Testis (tissue), 3 donors: ENCODE measurements around the gene STK24. TPM values are rescaled to one million over a fixed set of nuclear protein-coding genes. Genes with fewer than 3 reads are reported as not detected.
A peak's percentile ranks its signal among the peaks of the same experiment; 100 is the strongest.

ENCODE experiments used
- DNase-seq: peaks from one replicate; pipeline ENCODE4 v3.0.0-alpha.2; 2019
- H3K27ac ChIP-seq, 2 donors: fragments of 200-600 bp; sonication (generic); one replicate each; pipeline ENCODE4 v1.5.1; 2019
- H3K27me3 ChIP-seq: fragments of 200-600 bp; sonication (generic); one replicate; pipeline ENCODE4 v1.5.1; 2019
- H3K36me3 ChIP-seq: fragments of 200-600 bp; sonication (generic); one replicate; pipeline ENCODE4 v1.5.1; 2017; ENCODE audit warnings: low read depth; ENCODE audit errors: missing control alignments
- H3K4me1 ChIP-seq: fragments of 200-600 bp; sonication (generic); one replicate; pipeline ENCODE4 v1.5.1; 2019
- H3K4me3 ChIP-seq, 2 donors: fragments of 200-600 bp; sonication (generic); one replicate each; pipeline ENCODE4 v1.5.1; 2017 to 2019
- H3K9me3 ChIP-seq: fragments of 200-600 bp; sonication (generic); one replicate; pipeline ENCODE4 v1.5.1; 2017
- POLR2A ChIP-seq: fragments of 450-650 bp; IDR thresholded peaks from one replicate; pipeline ENCODE4 v1.6.1; 2017; ENCODE audit warnings: antibody characterized with exemption, mild to moderate bottlenecking, moderate library complexity
- WGBS, 2 donors: methylation state at CpG; one replicate each; pipeline ENCODE4 v1.1.5; 2018; 5-methylcytosine and 5-hydroxymethylcytosine counted together
- intact Hi-C: fragments of 100-400 bp; cut with DNase I; formaldehyde crosslinking; loops from one replicate; pipeline ENCODE4 v1.15.1; 2023; ENCODE audit warnings: low total_unique reads
- polyA plus RNA-seq: library from polyadenylated mRNA; stranded (reverse); fragments of 350-450 nt; fragmentation: Illumina TruSeq; extraction: RNeasy Lipid Tissue Mini Kit (QIAGEN cat#74804); gene quantifications from one replicate; pipeline ENCODE4 v1.2.3, GENCODE V29; 2014; ENCODE audit warnings: low read depth, low replicate concordance; ENCODE audit not compliant: insufficient read depth
- total RNA-seq, 2 donors: library from RNA; depleted of rRNA; stranded (reverse); fragments of >200 nt; gene quantifications; one replicate each; pipeline ENCODE4 v1.2.3, GENCODE V29; 2016
- TF ChIP-seq, protein P1 (sequence below), 3 experiments: fragments of 450-650 bp in 2 of 3; fragments of 200-600 bp in 1 of 3; sonication (generic) in 1 of 3; IDR thresholded peaks; one replicate each; pipeline ENCODE4 v1.5.1; 2016 to 2019; ENCODE audit warnings: antibody characterized with exemption in 3 of 3, mild to moderate bottlenecking in 2 of 3, moderate library complexity in 1 of 3

STK24 gene
- total and polyA plus RNA-seq, 3 donors from 2014 or later, result 97.4 to 172 (median 151) TPM

DNA sequence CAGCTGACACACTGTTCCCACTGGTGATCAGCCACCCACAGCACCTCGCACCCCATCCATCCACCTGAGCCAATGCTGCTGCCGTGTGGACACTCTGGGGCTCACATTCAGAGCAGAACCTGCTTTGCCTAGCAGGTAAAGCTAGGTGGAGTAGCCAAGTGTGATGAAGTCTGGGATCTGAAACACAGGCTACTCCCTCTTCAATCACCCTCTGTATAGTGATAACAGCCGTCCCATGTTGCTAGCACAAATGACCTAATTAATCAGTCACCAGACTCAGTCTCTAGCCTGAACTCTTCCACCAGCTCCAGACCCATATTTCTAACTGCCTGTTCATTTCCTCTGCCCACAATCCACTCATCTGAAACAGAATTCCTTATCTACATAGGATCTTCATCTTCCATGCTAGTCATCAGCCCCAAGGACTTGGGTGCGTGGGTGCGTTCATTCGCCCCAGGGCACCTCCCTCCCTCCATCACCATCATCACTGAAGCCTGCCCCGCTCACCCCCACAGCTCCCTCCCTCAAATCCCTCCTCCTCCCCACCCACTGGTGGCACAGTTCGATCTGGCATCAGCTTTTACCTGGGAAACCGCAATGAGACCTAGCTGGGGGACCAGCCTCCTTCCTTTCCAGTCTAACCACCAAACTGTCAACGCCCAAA, 19.8 kb downstream of the STK24 start:
- Histone ChIP-seq H3K9me3 (no peaks in the 10 kb centered on the region), H3K27me3 (no peaks in the 10 kb centered on the region), H3K4me1 (peaks cover 15% of the 10 kb centered on the region), H3K4me3 (no peak overlapping the region), H3K36me3 (no peaks in the 10 kb centered on the region), H3K27ac (peak overlapping the region in 1 of 2 donors; percentile 36)
- WGBS, 2 donors, result 72 to 81% methylated on average over 10 of the region's 10 CpGs
- DNase-seq, result peak; percentile 42
- intact Hi-C loops, result no loop called here
- no peak for TF ChIP-seq POLR2A
- TF ChIP-seq, protein P1, sequence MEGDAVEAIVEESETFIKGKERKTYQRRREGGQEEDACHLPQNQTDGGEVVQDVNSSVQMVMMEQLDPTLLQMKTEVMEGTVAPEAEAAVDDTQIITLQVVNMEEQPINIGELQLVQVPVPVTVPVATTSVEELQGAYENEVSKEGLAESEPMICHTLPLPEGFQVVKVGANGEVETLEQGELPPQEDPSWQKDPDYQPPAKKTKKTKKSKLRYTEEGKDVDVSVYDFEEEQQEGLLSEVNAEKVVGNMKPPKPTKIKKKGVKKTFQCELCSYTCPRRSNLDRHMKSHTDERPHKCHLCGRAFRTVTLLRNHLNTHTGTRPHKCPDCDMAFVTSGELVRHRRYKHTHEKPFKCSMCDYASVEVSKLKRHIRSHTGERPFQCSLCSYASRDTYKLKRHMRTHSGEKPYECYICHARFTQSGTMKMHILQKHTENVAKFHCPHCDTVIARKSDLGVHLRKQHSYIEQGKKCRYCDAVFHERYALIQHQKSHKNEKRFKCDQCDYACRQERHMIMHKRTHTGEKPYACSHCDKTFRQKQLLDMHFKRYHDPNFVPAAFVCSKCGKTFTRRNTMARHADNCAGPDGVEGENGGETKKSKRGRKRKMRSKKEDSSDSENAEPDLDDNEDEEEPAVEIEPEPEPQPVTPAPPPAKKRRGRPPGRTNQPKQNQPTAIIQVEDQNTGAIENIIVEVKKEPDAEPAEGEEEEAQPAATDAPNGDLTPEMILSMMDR (IDR thresholded peaks at IDR 0.05), result no peak

DNA sequence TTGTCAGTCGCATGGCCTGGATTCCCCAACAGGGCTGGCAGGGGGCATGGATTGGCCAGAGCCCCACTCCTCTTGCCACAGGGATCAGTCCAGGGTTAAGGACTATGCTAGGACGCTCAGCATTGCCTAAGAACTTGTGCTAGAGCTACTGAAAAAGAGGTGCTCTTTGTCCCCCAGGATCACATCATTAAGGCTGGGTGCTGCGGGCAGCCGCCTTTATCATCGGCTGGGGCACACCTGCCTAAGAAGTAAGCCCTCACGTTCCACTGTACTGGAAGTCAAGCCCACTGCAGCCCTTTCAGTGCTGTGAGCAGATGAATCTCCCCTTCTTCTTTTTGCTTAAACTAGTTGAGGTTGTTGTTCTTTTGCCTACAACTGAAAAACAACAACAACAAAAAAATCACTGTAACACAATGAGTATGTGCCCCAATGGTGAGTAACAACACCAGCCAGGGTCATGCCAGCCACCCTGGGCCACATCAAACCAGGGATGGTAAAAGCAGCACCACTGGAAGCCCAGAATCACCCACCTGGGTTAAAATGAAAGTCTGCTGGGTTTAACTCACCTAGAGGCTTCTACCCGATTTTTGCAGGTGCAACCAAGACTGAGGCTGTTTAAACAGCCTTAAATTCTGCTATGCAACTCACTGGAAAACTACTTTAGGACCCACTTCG, 20.6 kb downstream of the STK24 start:
- Histone ChIP-seq H3K36me3 (no peaks in the 10 kb centered on the region), H3K4me1 (peaks cover 15% of the 10 kb centered on the region), H3K4me3 (no peak overlapping the region), H3K27me3 (no peaks in the 10 kb centered on the region), H3K9me3 (no peaks in the 10 kb centered on the region), H3K27ac (peak overlapping the region in 1 of 2 donors; percentile 36)
- no peak for DNase-seq
- 73 to 80% methylated on average over 8 of the region's 8 CpGs for WGBS, 2 donors
- no peak for TF ChIP-seq POLR2A
- TF ChIP-seq, protein P1 (IDR thresholded peaks at IDR 0.05), result no peak
- intact Hi-C loops, result no loop called here

DNA sequence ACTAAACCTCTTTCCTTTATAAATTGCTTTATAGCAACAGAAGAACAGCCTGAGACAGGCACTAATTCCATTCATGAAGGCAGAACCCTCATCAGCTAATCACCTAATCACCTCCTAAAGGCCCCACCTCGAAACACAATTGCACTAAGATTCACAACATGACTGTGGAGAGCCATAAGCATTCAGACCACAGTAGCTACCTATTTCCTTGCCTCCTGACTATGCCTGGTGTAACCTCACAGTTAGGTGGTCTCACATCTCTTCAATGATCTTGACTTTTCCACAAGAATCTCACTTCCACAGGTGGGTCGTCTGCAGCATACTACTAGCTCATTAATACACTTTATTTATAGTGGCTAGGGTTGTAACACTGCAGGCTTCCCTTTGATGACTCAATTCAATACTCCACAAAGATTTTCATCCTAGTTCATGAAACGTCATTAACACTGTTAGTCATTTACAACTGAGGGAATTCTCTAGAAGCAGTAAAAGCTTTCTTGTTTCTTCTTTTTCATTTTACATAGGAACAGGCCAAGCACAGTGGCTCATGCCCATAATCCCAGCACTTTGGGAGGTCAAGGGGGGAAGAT, 27.1 kb downstream of the STK24 start:
- Histone ChIP-seq H3K27ac (no peak overlapping the region), H3K9me3 (no peaks in the 10 kb centered on the region), H3K36me3 (no peaks in the 10 kb centered on the region), H3K27me3 (no peaks in the 10 kb centered on the region), H3K4me1 (peaks cover 6% of the 10 kb centered on the region), H3K4me3 (no peak overlapping the region)
- no peak for TF ChIP-seq POLR2A
- TF ChIP-seq, protein P1 (IDR thresholded peaks at IDR 0.05), result no peak
- WGBS, 2 donors, result 79 to 84% methylated on average over 3 of the region's 3 CpGs
- intact Hi-C loops, result no loop called here
- DNase-seq, result no peak

GRCh38 chr13:98549006-98549727, 27.7 kb downstream of the STK24 start:
- Histone ChIP-seq H3K4me1 (peaks cover 10% of the 10 kb centered on the region), H3K4me3 (no peak overlapping the region), H3K9me3 (no peaks in the 10 kb centered on the region), H3K36me3 (no peaks in the 10 kb centered on the region), H3K27ac (no peak overlapping the region), H3K27me3 (no peaks in the 10 kb centered on the region)
- no peak for DNase-seq
- intact Hi-C loops, result no loop called here
- TF ChIP-seq POLR2A, result no peak
- TF ChIP-seq, protein P1 (IDR thresholded peaks at IDR 0.05), result no peak
- WGBS, 2 donors, result 77 to 81% methylated on average over 7 of the region's 7 CpGs
